A673 (cell line): ENCODE measurements around the gene HMGCS1.

Experiments used
- EZH2 ChIP-seq: fragments of 200-600 bp; sonication (generic); IDR thresholded peaks from 2 replicates; pipeline ENCODE4 v1.6.1; 2017; ENCODE audit warnings: borderline replicate concordance, low read depth, mild to moderate bottlenecking, mixed read lengths, antibody characterized with exemption, low read length; ENCODE audit not compliant: poor library complexity, severe bottlenecking
- TF ChIP-seq, protein P1 (sequence below): fragments of 300-800, 200-600 bp; sonication (generic); conservative IDR thresholded peaks from 2 replicates; pipeline ENCODE4 v1.5.1; 2017; ENCODE audit warnings: low read depth, mild to moderate bottlenecking, antibody characterized with exemption, low read length, moderate library complexity, mixed read lengths

GRCh38 chr5:43298443-43298842, 14.8 kb downstream of the HMGCS1 start:
- TF ChIP-seq, protein P1, sequence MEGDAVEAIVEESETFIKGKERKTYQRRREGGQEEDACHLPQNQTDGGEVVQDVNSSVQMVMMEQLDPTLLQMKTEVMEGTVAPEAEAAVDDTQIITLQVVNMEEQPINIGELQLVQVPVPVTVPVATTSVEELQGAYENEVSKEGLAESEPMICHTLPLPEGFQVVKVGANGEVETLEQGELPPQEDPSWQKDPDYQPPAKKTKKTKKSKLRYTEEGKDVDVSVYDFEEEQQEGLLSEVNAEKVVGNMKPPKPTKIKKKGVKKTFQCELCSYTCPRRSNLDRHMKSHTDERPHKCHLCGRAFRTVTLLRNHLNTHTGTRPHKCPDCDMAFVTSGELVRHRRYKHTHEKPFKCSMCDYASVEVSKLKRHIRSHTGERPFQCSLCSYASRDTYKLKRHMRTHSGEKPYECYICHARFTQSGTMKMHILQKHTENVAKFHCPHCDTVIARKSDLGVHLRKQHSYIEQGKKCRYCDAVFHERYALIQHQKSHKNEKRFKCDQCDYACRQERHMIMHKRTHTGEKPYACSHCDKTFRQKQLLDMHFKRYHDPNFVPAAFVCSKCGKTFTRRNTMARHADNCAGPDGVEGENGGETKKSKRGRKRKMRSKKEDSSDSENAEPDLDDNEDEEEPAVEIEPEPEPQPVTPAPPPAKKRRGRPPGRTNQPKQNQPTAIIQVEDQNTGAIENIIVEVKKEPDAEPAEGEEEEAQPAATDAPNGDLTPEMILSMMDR: no peak
- no peak for TF ChIP-seq EZH2
